Measurements from ENCODE around the gene WIPF1.

GRCh38 chr2:174591740-174592139 lies 5.9 kb downstream of the WIPF1 start:
- no peak for TF ChIP-seq CTCF (IDR thresholded peaks at IDR 0.05; ENCODE audit: borderline replicate concordance, extremely low read depth, low read length, poor library complexity, severe bottlenecking)
- TF ChIP-seq EZH2 (IDR thresholded peaks at IDR 0.05; ENCODE audit: borderline replicate concordance, low read depth, low read length, severe bottlenecking), result no peak
